Muscle layer of colon (tissue), 2 donors: ENCODE data around the gene ABCA5.
"Not testable (repeated sequence)": the region's sequence is repeated elsewhere in the genome, so short reads cannot be mapped to it uniquely, and the experiment has no call there.

Source experiments
- H3K27ac ChIP-seq: one replicate; pipeline ENCODE4 v1.7.0; 2013; ENCODE audit warnings: low read depth, mild to moderate bottlenecking, low read length, moderate library complexity
- H3K27me3 ChIP-seq, 2 donors: one replicate each; pipeline ENCODE4 v1.7.0; 2013; ENCODE audit warnings: low read length in 2 of 2, mild to moderate bottlenecking in 2 of 2; ENCODE audit not compliant: insufficient read depth in 2 of 2, control insufficient read depth in 1 of 2
- H3K36me3 ChIP-seq: one replicate; pipeline ENCODE4 v1.7.0; 2013; ENCODE audit warnings: mild to moderate bottlenecking, low read length; ENCODE audit not compliant: insufficient read depth
- H3K4me1 ChIP-seq: one replicate; pipeline ENCODE4 v1.7.0; 2013; ENCODE audit warnings: mild to moderate bottlenecking, low read length; ENCODE audit not compliant: insufficient read depth
- H3K4me3 ChIP-seq, 2 donors: one replicate each; pipeline ENCODE4 v1.7.0; 2013; ENCODE audit warnings: low read length in 2 of 2, low read depth in 1 of 2, mild to moderate bottlenecking in 1 of 2, moderate library complexity in 1 of 2
- H3K9ac ChIP-seq: one replicate; pipeline ENCODE4 v1.7.0; 2013; ENCODE audit warnings: low read length
- H3K9me3 ChIP-seq: one replicate; pipeline ENCODE4 v1.7.0; 2013; ENCODE audit warnings: mild to moderate bottlenecking, low read length
- donor health status: abdominal sarcoma.
- donor health status: Adenocarcinoma of cecum.

ABCA5 gene

GRCh38 chr17:69325518-69326376 lies 1.2 kb downstream of the ABCA5 start:
- H3K27ac ChIP-seq, result peak overlapping the region; percentile 75
- H3K27me3 ChIP-seq, result no peaks in the 10 kb centered on the region
- peak overlapping the region; percentile 55 for H3K9ac ChIP-seq
- peaks cover 6% of the 10 kb centered on the region for H3K4me1 ChIP-seq
- H3K9me3 ChIP-seq, result no peaks in the 10 kb centered on the region
- peak overlapping the region; percentile 60 to 77 for H3K4me3 ChIP-seq
- no peaks in the 10 kb centered on the region for H3K36me3 ChIP-seq

- no peaks in the 10 kb centered on the region for H3K9me3 ChIP-seq
- no peaks in the 10 kb centered on the region for H3K36me3 ChIP-seq
- H3K27ac ChIP-seq, result no peak overlapping the region
- H3K27me3 ChIP-seq, result no peaks in the 10 kb centered on the region
- H3K9ac ChIP-seq, result no peak overlapping the region
- no peak overlapping the region for H3K4me3 ChIP-seq
- H3K4me1 ChIP-seq, result peaks cover 6% of the 10 kb centered on the region
Measured at GRCh38 chr17:69323806-69324205, 3.1 kb downstream of the ABCA5 start.

- Histone ChIP-seq H3K36me3 (no peaks in the 10 kb centered on the region), H3K9me3 (no peaks in the 10 kb centered on the region), H3K27ac (no peak overlapping the region), H3K4me3 (no peak overlapping the region), H3K27me3 (no peaks in the 10 kb centered on the region), H3K4me1 (peaks cover 2% of the 10 kb centered on the region), H3K9ac (no peak overlapping the region)
Measured at GRCh38 chr17:69320908-69321238, 6.1 kb downstream of the ABCA5 start.

DNA sequence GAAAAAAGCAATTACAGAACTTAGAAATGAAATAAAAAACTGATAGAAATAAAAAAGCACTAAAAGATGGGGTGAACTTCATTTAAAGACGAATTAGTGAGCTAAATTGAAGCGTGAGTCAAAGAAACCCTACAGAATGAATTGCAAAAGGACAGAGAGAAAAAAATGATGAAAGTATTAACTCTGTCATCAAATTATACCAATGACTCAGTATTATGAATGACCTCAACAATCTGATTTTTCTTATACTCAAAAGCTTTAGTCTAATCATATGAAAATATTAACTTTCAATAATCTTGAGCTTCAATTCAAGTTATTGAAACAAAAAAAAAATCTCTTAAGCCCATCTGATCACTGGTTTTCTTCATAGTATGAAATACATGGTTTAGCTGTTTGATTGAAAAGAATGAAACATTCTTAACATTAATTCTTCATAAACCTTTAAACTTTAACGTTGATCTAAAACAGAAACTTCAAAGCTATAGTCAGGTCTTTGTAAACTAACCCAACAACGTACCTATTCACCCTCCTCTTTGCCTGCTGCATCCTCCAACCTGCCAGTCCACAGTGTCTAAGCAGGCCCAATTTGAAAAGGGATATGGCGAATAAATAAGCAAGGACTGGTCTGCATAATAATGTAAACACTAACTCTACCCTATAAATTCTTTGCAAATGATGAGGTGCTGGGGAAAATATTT lies 6.6 kb downstream of the ABCA5 start:
- Histone ChIP-seq H3K4me1 (no peaks in the 10 kb centered on the region), H3K27ac (no peak overlapping the region), H3K9me3 (no peaks in the 10 kb centered on the region), H3K36me3 (no peaks in the 10 kb centered on the region), H3K27me3 (no peaks in the 10 kb centered on the region), H3K4me3 (no peak overlapping the region), H3K9ac (no peak overlapping the region)

DNA sequence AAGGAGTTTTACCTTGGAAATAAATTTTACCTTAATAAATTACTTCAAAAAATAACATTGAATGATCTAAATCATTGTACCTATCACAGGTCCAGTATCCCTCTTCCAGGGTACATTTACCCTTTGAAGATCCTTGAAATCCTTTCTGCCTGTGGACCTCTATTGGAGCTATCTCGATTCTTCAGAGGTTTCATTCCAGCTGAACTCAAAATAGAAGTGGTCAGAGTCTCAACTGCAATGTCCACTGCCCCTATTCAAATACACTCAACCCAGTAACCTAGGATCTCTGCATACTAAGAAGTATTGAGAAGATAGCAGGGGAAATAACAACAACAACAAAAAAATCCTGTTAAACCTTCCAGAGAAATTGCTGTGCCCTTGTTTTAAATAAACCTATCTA lies 9.3 kb downstream of the ABCA5 start:
- H3K4me3 ChIP-seq, result no peak overlapping the region
- no peak overlapping the region for H3K27ac ChIP-seq
- no peaks in the 10 kb centered on the region for H3K27me3 ChIP-seq
- no peak overlapping the region for H3K9ac ChIP-seq
- peaks cover 6% of the 10 kb centered on the region for H3K4me1 ChIP-seq
- no peaks in the 10 kb centered on the region for H3K9me3 ChIP-seq
- no peaks in the 10 kb centered on the region for H3K36me3 ChIP-seq

DNA sequence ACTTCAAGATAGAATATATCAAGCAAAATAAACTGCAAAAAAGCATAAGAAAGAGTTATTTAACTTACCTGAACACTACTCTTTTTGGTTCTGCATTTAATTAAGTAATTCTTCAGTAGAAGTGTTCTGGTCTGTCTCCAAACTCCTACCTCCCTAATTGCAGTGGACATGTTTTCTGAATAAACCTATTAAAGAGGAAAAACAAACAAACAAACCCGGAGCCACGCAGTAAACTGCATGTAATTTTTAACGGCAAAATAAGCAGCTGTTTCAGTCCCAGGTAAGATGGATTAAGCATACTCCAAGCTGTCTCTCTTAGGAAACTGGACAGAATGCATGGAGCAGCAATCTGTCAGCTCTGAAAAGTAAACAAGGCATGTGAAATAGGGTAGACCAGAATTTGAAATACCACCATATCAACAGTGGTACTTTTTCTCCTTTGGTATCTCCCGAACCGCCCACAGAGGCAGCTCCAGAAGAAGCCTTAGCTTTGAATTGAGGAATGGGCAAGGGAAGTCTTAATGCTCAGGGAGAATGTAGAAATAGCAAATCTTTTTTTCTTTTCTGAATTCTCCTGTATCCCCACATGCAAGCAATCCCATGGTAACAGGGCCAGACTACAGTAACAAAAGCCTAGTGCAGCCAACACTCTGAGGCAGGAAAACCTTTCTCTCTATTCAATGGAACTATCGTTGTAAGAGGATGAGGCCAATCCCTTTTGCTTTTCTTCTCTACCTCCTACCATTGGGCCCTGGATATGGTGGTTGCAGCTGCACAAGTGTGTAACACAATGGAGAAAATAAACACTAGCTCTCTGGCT lies 12.5 kb downstream of the ABCA5 start:
- H3K9ac ChIP-seq, result no peak overlapping the region
- H3K4me1 ChIP-seq, result peaks cover 6% of the 10 kb centered on the region
- H3K4me3 ChIP-seq, result no peak overlapping the region
- H3K27me3 ChIP-seq, result no peaks in the 10 kb centered on the region
- peaks cover 4% of the 10 kb centered on the region for H3K36me3 ChIP-seq
- no peaks in the 10 kb centered on the region for H3K9me3 ChIP-seq
- no peak overlapping the region for H3K27ac ChIP-seq

GRCh38 chr17:69305177-69305576 lies 21.8 kb downstream of the ABCA5 start:
- no peak overlapping the region for H3K4me3 ChIP-seq
- no peaks in the 10 kb centered on the region for H3K4me1 ChIP-seq
- H3K27me3 ChIP-seq, result no peaks in the 10 kb centered on the region
- no peak overlapping the region for H3K27ac ChIP-seq
- no peaks in the 10 kb centered on the region for H3K9me3 ChIP-seq
- H3K9ac ChIP-seq, result no peak overlapping the region
- H3K36me3 ChIP-seq, result no peaks in the 10 kb centered on the region

- Histone ChIP-seq H3K9ac (no peak overlapping the region), H3K27ac (no peak overlapping the region), H3K4me1 (no peaks in the 10 kb centered on the region), H3K36me3 (no peaks in the 10 kb centered on the region), H3K4me3 (no peak overlapping the region), H3K27me3 (no peaks in the 10 kb centered on the region), H3K9me3 (no peaks in the 10 kb centered on the region)
Measured at GRCh38 chr17:69302682-69303081, 24.3 kb downstream of the ABCA5 start.

DNA sequence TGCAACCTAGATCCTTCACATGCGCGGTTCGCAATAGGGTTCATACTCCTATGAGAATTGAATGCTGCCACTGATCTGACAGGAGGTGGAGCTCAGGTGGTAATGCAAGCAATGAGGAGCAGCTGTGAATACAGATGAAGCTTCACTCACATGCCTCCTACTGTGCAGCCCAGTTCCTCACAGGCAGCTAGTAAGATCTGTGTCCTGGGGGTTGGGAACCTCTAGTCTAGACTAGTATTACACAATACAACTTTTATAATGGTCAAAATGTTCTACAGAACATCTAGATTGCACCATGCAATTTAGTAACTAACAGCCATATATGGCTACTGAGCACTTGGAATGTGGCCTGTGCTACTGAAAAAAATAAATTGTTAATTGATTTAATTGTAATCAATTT lies 26.7 kb downstream of the ABCA5 start:
- no peaks in the 10 kb centered on the region for H3K27me3 ChIP-seq
- H3K36me3 ChIP-seq, result peaks cover 5% of the 10 kb centered on the region
- no peak overlapping the region for H3K27ac ChIP-seq
- H3K4me3 ChIP-seq, result no peak overlapping the region
- H3K9me3 ChIP-seq, result no peaks in the 10 kb centered on the region
- H3K4me1 ChIP-seq, result no peaks in the 10 kb centered on the region
- no peak overlapping the region for H3K9ac ChIP-seq

DNA sequence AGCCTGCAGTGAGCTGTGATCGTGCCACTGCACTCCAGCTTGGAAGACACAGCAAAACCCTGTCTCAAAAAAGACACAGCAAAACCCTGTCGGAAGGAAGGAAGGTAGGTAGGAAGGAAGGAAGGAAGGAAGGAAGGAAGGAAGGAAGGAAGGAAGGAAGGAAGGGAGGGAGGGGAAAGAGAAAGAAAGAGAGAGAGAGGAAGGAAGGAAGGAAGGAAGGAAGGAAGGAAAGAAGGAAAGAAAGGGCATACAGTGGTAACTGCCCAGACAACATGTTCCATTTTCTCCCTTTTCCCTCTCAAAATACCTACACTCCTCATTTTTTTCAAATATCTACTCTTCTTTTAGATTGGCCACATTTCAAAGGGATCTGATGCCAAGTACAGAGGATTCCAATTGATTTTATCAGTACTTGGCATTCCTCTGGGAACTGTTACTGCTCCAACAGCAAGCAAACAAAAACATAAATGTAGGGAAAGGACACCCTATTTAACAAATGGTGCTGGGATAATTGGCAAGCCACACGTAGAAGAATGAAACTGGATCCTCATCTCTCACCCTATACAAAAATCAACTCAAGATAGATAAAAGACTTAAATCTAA lies 28.7 kb downstream of the ABCA5 start:
- H3K27me3 ChIP-seq, H3K27ac ChIP-seq, H3K9me3 ChIP-seq, H3K36me3 ChIP-seq, H3K4me3 ChIP-seq, H3K4me1 ChIP-seq, H3K9ac ChIP-seq: not testable (repeated sequence)

GRCh38 chr17:69287168-69287567 lies 39.8 kb downstream of the ABCA5 start:
- Histone ChIP-seq H3K36me3 (peaks cover 9% of the 10 kb centered on the region), H3K27me3 (no peaks in the 10 kb centered on the region), H3K27ac (no peak overlapping the region), H3K4me1 (no peaks in the 10 kb centered on the region), H3K4me3 (no peak overlapping the region), H3K9ac (no peak overlapping the region), H3K9me3 (no peaks in the 10 kb centered on the region)
